ENCODE measurements around the gene PIEZO1. TPM values are rescaled to one million over a fixed set of nuclear protein-coding genes. Genes with fewer than 3 reads are reported as not detected.
A peak's percentile ranks its signal among the peaks of the same experiment; 100 is the strongest.

Gene PIEZO1
- total RNA-seq, 1 donor from 2014 or later: 196 TPM

GRCh38 chr16:88830783-88831182 lies 45.8 kb upstream of the PIEZO1 start:
- DNase-seq: no peak
- H3K27me3 ChIP-seq: no peaks in the 10 kb centered on the region
- TF ChIP-seq, protein P1, sequence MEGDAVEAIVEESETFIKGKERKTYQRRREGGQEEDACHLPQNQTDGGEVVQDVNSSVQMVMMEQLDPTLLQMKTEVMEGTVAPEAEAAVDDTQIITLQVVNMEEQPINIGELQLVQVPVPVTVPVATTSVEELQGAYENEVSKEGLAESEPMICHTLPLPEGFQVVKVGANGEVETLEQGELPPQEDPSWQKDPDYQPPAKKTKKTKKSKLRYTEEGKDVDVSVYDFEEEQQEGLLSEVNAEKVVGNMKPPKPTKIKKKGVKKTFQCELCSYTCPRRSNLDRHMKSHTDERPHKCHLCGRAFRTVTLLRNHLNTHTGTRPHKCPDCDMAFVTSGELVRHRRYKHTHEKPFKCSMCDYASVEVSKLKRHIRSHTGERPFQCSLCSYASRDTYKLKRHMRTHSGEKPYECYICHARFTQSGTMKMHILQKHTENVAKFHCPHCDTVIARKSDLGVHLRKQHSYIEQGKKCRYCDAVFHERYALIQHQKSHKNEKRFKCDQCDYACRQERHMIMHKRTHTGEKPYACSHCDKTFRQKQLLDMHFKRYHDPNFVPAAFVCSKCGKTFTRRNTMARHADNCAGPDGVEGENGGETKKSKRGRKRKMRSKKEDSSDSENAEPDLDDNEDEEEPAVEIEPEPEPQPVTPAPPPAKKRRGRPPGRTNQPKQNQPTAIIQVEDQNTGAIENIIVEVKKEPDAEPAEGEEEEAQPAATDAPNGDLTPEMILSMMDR (IDR thresholded peaks at IDR 0.05): no peak
- intact Hi-C loops (cut with DNase I): no loop called here
- H3K4me3 ChIP-seq: no peak overlapping the region
- H3K27ac ChIP-seq: no peak overlapping the region
- H3K36me3 ChIP-seq: peaks cover 22% of the 10 kb centered on the region
- ATAC-seq: no peak
- no peaks in the 10 kb centered on the region for H3K4me1 ChIP-seq
- H3K9me3 ChIP-seq: no peaks in the 10 kb centered on the region

GRCh38 chr16:88830258-88830657 lies 45.2 kb upstream of the PIEZO1 start:
- ATAC-seq (peak; percentile 31), DNase-seq (no peak)
- no peaks in the 10 kb centered on the region for H3K27me3 ChIP-seq
- H3K4me1 ChIP-seq: no peaks in the 10 kb centered on the region
- no peak overlapping the region for H3K4me3 ChIP-seq
- TF ChIP-seq, protein P1 (IDR thresholded peaks at IDR 0.05): no peak
- intact Hi-C loops (cut with DNase I): no loop called here
- H3K9me3 ChIP-seq: no peaks in the 10 kb centered on the region
- H3K36me3 ChIP-seq: peaks cover 18% of the 10 kb centered on the region
- no peak overlapping the region for H3K27ac ChIP-seq

- Histone ChIP-seq H3K36me3 (peaks cover 11% of the 10 kb centered on the region), H3K4me1 (no peaks in the 10 kb centered on the region), H3K4me3 (no peak overlapping the region), H3K27ac (no peak overlapping the region), H3K9me3 (no peaks in the 10 kb centered on the region), H3K27me3 (no peaks in the 10 kb centered on the region)
- DNase-seq (no peak), ATAC-seq (no peak)
- TF ChIP-seq, protein P1 (IDR thresholded peaks at IDR 0.05): no peak
- intact Hi-C loops (cut with DNase I): no loop called here
Measured at GRCh38 chr16:88828711-88829110, 43.7 kb upstream of the PIEZO1 start.

GRCh38 chr16:88827727-88828126 lies 42.7 kb upstream of the PIEZO1 start:
- Histone ChIP-seq H3K36me3 (peaks cover 11% of the 10 kb centered on the region), H3K27me3 (no peaks in the 10 kb centered on the region), H3K9me3 (no peaks in the 10 kb centered on the region), H3K27ac (no peak overlapping the region), H3K4me1 (no peaks in the 10 kb centered on the region), H3K4me3 (no peak overlapping the region)
- DNase-seq (no peak), ATAC-seq (no peak)
- TF ChIP-seq, protein P1 (IDR thresholded peaks at IDR 0.05): no peak
- intact Hi-C loops (cut with DNase I): no loop called here

DNA sequence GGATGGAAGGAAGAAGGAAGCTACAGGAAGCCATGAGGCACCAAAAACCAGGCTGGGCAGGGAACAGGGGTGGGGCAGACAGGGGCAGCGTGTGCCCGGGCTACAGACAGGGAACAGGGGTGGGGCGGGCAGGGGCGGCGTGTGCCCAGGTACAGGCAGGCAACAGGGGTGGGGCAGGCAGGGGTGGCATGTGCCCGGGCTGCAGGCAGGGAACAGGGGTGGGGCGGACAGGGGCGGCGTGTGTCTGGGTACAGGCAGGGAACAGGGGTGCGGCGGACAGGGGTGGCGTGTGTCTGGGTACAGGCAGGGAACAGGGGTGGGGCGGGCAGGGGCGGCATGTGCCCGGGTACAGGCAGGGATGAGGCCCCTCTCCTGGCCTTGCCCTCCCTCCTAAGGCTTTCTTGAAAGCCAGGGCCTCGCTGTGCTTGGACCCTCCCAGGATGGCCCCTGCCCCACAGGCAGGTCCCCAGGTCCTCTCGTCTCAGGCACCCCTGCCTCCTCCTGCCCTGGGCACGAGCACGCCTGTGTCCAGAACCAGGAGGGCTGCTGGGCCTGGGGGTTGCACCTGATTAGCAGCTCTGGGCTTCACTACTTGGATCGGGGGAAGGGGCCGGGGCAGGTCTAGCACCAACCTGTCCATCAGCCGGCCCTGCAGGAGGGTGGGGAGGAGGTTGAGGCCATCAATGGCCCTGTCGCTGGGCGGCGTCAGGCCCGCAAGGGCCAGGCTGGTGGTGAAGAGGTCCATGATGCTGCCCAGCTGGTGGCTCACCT lies 41.2 kb upstream of the PIEZO1 start:
- ATAC-seq (no peak), DNase-seq (no peak)
- Histone ChIP-seq H3K27ac (no peak overlapping the region), H3K36me3 (peaks cover 20% of the 10 kb centered on the region), H3K9me3 (no peaks in the 10 kb centered on the region), H3K27me3 (no peaks in the 10 kb centered on the region), H3K4me3 (no peak overlapping the region), H3K4me1 (no peaks in the 10 kb centered on the region)
- intact Hi-C loops (cut with DNase I): no loop called here
- TF ChIP-seq, protein P1 (IDR thresholded peaks at IDR 0.05): no peak
